Measurements from ENCODE around the gene LIF.

LIF gene

DNA sequence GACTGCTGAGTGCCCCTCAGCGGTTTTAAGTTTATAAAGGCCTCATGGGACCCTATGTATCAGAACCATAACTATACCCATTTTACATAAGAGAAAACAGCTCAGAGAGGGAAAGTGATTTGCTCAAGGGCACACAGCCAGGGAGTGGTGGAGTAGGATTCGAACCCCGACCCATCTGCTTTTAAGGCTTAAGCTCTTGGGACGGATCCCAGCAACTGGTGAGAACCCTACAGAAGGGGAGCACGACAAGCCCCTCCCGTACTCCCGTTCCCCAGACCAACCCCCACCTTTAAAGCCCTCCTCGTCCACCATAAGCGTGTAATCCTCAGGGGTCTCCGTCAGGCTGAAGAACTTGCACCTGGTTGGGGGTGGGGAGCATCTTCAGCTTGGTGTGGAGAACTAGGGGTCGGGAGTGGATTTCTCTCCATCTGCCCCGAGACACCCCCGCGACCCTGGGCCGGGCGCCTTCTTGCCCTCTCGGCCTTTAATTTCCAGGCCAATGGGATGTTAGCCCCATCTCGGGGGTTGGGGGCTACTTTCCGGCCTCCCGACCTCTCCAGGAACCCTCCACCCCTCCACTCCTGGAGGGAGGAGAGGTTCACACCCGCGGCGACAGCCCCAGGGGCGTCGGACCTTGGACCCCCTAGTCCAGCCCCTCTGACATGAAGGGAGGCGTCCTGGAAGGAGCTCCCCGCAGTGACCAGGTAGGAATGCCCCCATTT is 42.0 kb upstream of the LIF start:
- H3K4me3 ChIP-seq (replicated peaks; ENCODE audit: low read depth, low read length) = peak overlapping the region; percentile 59
- no peak for DNase-seq (ENCODE audit: extremely low read depth, low read depth)
- TF ChIP-seq, protein P1, sequence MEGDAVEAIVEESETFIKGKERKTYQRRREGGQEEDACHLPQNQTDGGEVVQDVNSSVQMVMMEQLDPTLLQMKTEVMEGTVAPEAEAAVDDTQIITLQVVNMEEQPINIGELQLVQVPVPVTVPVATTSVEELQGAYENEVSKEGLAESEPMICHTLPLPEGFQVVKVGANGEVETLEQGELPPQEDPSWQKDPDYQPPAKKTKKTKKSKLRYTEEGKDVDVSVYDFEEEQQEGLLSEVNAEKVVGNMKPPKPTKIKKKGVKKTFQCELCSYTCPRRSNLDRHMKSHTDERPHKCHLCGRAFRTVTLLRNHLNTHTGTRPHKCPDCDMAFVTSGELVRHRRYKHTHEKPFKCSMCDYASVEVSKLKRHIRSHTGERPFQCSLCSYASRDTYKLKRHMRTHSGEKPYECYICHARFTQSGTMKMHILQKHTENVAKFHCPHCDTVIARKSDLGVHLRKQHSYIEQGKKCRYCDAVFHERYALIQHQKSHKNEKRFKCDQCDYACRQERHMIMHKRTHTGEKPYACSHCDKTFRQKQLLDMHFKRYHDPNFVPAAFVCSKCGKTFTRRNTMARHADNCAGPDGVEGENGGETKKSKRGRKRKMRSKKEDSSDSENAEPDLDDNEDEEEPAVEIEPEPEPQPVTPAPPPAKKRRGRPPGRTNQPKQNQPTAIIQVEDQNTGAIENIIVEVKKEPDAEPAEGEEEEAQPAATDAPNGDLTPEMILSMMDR (IDR thresholded peaks at IDR 0.05; ENCODE audit: low read depth, low read length, missing control alignments) = no peak

DNA sequence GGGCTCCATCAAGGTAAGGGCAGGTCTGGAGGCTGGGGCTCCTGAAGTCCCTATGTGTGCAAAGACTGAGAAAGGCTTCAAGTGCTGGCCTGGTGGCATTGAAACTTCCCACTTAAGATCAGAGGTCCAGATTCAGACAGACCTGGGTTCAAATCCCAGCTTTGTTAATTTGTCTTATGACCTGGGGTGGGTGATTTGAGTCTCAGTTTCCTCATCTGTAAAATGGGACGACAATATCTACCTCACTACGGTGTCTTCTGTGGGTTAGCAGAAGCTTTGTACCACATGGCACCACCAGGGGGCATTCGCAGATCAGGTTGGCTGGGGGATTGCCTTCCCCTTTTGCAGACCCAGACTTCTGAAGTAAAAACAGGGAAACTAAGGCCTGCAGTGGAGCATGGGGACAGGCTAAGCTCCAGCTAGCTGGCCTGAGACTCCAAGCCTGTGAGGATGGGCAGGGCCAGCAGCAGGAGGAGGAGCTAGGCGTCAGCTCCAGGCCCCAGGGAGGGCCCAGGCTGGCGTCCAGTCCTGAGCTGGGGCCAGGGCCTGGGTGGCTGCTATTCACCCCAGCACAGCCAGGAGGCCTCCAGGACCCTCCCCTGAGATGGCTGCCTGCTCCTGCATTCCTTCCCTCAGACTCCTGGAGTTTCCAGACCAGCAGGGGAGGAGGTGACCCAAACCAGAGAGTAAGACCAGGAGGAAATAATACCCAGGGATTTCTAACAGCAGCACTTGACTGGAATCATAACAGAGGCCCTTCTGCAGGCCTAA is 41.3 kb upstream of the LIF start:
- TF ChIP-seq, protein P1 (IDR thresholded peaks at IDR 0.05; ENCODE audit: low read depth, low read length, missing control alignments) = peak; percentile 77
- no peak for DNase-seq (ENCODE audit: extremely low read depth, low read depth)

DNA sequence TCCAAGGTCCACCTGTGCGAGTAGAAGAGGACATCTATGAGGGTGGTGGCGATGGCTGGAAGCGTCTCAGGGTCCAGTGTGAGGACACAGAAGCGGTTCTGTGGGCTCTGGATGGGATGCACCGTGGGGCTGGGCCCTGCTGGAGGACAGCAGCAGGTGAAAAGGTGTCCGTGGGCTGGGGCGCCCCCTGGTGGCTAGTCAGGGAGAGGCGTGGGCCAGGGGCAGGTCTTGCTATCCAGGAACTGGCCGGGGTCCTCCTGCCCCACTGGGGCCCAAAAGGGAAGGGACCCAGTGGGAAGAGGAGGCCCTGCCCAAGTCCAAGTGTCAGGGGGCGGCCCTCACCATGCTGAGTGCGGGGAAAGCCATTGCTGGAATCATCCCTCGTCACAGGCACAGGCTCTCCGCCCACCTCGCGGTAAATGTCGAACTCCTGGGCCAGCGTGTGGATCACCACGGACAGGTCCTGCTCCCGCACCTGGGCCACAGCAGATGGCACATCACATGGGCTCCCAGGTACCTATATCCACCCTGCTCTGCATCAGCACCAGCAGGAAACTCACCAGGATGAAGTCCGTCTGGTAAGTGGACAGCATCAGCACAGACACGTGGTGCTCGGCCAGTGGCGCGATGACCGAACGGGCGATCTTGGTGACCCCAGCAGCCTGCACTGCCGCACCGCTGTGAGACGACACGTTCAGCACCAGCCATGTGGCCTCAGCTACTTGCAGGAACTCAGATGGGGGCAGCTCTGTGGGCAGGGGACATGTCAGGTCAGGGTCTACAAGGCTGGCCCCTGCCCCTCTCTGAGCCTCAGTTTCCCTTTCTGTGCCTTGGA is 40.5 kb upstream of the LIF start:
- H3K4me3 ChIP-seq (replicated peaks; ENCODE audit: low read depth, low read length) = no peak overlapping the region
- TF ChIP-seq, protein P1 (IDR thresholded peaks at IDR 0.05; ENCODE audit: low read depth, low read length, missing control alignments) = peak; percentile 96
- DNase-seq (ENCODE audit: extremely low read depth, low read depth) = no peak

More for the DNA sequence above, 41.3 kb upstream of the LIF start:
- no peak overlapping the region; the same call in 1 of the 2 replicates for H3K4me3 ChIP-seq (replicated peaks; ENCODE audit: low read depth, low read length)

DNA sequence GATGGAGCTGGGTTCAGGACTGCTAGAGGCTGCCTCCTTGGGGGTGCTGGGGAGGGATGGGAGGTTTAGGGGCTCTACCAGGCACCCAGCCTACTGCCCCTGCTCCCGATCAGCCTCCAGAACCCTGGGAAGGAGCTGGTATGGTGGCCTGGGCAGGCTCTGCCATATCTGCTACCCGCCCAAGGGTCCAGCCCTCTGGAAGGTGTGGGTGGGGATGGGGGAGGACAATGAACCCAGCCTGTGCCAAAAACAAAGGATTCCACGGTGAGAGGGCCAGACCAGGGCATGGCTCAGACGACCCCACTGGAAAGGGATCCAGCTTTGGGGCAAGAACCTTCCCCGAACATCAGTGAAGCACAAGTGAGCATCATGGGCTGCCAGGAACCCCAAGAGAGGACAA is 39.8 kb upstream of the LIF start:
- DNase-seq (ENCODE audit: extremely low read depth, low read depth) = no peak
- TF ChIP-seq, protein P1 (IDR thresholded peaks at IDR 0.05; ENCODE audit: low read depth, low read length, missing control alignments) = no peak

DNA sequence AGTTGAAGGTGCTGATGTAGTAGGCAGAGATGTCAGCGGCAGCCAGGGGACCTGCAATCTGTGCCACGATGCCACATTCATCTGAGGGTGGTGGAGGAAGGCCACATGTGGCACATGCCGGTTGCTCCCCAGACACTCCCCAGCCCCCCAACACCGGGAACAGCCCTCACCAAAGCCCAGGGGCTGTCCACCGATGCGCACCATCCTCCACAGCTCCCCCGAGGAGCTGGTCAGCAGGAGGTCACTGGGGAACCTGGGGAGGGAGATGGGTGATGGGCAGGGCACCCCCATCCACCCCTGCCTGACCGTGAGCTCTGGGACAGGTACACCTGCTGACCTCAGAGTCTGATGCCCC is 39.3 kb upstream of the LIF start:
- H3K4me3 ChIP-seq (replicated peaks; ENCODE audit: low read depth, low read length) = no peak overlapping the region
- TF ChIP-seq, protein P1 (IDR thresholded peaks at IDR 0.05; ENCODE audit: low read depth, low read length, missing control alignments) = no peak
- DNase-seq (ENCODE audit: extremely low read depth, low read depth) = no peak

More for the DNA sequence above, 39.8 kb upstream of the LIF start:
- H3K4me3 ChIP-seq (replicated peaks; ENCODE audit: low read depth, low read length) = no peak overlapping the region

DNA sequence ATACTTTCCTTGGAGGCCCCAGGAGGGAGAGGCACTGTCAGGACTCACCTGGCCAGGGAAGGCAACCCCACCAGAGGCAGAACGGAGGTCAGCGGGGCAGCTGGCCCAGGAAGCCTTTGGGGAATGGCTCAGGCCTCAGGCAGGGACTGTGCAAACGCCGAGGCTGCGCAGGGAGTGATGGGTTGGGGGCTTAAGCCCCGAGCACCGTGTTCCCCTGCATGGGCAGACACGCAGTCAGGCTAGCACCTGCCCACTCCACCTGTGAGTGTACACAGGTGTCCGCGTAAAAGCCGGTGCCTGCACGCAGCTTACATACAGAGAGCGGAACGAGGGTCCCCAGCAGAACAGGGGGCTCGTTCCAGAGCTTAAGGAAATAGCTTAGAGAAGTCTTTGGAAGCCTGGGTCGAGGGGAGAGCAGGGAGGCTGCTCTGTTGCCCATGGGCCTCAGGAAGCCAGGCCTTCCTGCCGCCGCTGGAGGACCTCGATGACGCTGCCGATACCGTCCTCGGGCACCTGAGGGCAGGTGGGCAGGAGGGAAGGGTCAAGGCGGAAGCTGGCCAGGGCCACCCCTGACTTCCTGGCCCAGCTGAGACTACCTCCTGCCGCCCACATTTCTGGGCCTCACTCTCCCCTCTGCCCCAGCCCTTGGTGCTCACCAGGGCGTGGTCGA is 38.8 kb upstream of the LIF start:
- no peak overlapping the region for H3K4me3 ChIP-seq (replicated peaks; ENCODE audit: low read depth, low read length)
- TF ChIP-seq, protein P1 (IDR thresholded peaks at IDR 0.05; ENCODE audit: low read depth, low read length, missing control alignments) = no peak
- DNase-seq (ENCODE audit: extremely low read depth, low read depth) = no peak

Data from HFF-Myc (cell line).